Uterus (tissue), 2 donors: Measurements from ENCODE around the gene TLX3.

Experiments
- CTCF ChIP-seq, 4 experiments: fragments of 200-600 bp in 2 of 4; fragments of 450-650 bp in 2 of 4; sonication (generic) in 2 of 4; IDR thresholded peaks; one replicate each; pipeline ENCODE4 v1.5.1; 2016 to 2019; ENCODE audit warnings: antibody characterized with exemption in 4 of 4, mild to moderate bottlenecking in 2 of 4, moderate library complexity in 1 of 4
- POLR2A ChIP-seq, 2 donors: fragments of 450-650 bp; IDR thresholded peaks; one replicate each; pipeline ENCODE4 v1.6.1; 2016; ENCODE audit warnings: antibody characterized with exemption in 2 of 2, mild to moderate bottlenecking in 1 of 2, moderate library complexity in 1 of 2

GRCh38 chr5:171307789-171308452 is 1.1 kb upstream of the TLX3 start:
- TF ChIP-seq POLR2A (IDR thresholded peaks at IDR 0.05) (no peak), CTCF (IDR thresholded peaks at IDR 0.05) (no peak)
